NCI-H146 treated with DMSO at 0.1 percent for 48 hours (cell line): Measurements from ENCODE around the gene NRIP2.

Experiments used
- DNase-seq: peaks from one replicate; lab custom pipeline; 2025; ENCODE audit not compliant: unreplicated experiment; lab: John Stamatoyannopoulos, UW

NRIP2 gene

GRCh38 chr12:2845280-2845679 is 10.4 kb upstream of the NRIP2 start:
- no peak for DNase-seq

GRCh38 chr12:2844786-2845185 is 10.0 kb upstream of the NRIP2 start:
- DNase-seq, result no peak

- DNase-seq, result no peak
These were observed 8.1 kb upstream of the NRIP2 start for GRCh38 chr12:2842948-2843347.

- no peak for DNase-seq
These were observed 6.3 kb upstream of the NRIP2 start for GRCh38 chr12:2841056-2841650.

- DNase-seq, result no peak
These were observed 1.7 kb upstream of the NRIP2 start for GRCh38 chr12:2836574-2836973.

- no peak for DNase-seq
These were observed 1.0 kb upstream of the NRIP2 start for GRCh38 chr12:2835691-2836403.

GRCh38 chr12:2833810-2834209 is 1.0 kb downstream of the NRIP2 start:
- no peak for DNase-seq

- DNase-seq, result no peak
These were observed 1.5 kb downstream of the NRIP2 start for GRCh38 chr12:2833327-2833726.

GRCh38 chr12:2832550-2833127 is 2.2 kb downstream of the NRIP2 start:
- no peak for DNase-seq

- DNase-seq, result no peak
These were observed 5.6 kb downstream of the NRIP2 start for GRCh38 chr12:2829275-2829674.

- DNase-seq, result peak; percentile 87
These were observed 7.9 kb downstream of the NRIP2 start for GRCh38 chr12:2826721-2827515.

- DNase-seq, result no peak
These were observed 8.8 kb downstream of the NRIP2 start for GRCh38 chr12:2826036-2826435.

- no peak for DNase-seq
These were observed 9.7 kb downstream of the NRIP2 start for GRCh38 chr12:2825132-2825531.

- DNase-seq, result no peak
These were observed 10.3 kb downstream of the NRIP2 start for GRCh38 chr12:2824541-2824940.

- no peak for DNase-seq
These were observed 11.4 kb downstream of the NRIP2 start for GRCh38 chr12:2823483-2823882.

- DNase-seq, result no peak
These were observed 14.4 kb downstream of the NRIP2 start for GRCh38 chr12:2820432-2820831.

- DNase-seq, result no peak
These were observed 15.0 kb downstream of the NRIP2 start for GRCh38 chr12:2819810-2820209.

GRCh38 chr12:2813214-2814185 is 21.3 kb downstream of the NRIP2 start:
- DNase-seq, result peak; percentile 62

- peak; percentile 99 for DNase-seq
These were observed 22.3 kb downstream of the NRIP2 start, which contains the start of gene ITFG2 for GRCh38 chr12:2812290-2813213. Gene ITFG2 (plus strand): TSS chr12:2812668. CDS start chr12:2812761, 93 bp downstream.
